Parathyroid adenoma (tissue), 2 donors: ENCODE measurements around the gene SMIM36.
"Not testable (repeated sequence)": the region's sequence is repeated elsewhere in the genome, so short reads cannot be mapped to it uniquely, and the experiment has no call there.

Experiments used
- H2AFZ ChIP-seq: fragments of 300-600 bp; sonication (generic); one replicate; pipeline ENCODE4 v1.7.0; 2017; ENCODE audit warnings: antibody characterized with exemption, mild to moderate bottlenecking
- H3K27ac ChIP-seq: fragments of 300-600 bp; sonication (generic); one replicate; pipeline ENCODE4 v1.7.0; 2017
- H3K27me3 ChIP-seq: fragments of 300-600 bp; sonication (generic); one replicate; pipeline ENCODE4 v1.7.0; 2017; ENCODE audit warnings: low read length; ENCODE audit not compliant: control insufficient read depth, insufficient read depth
- H3K36me3 ChIP-seq: fragments of 300-600 bp; sonication (generic); one replicate; pipeline ENCODE4 v1.7.0; 2017; ENCODE audit warnings: low read length; ENCODE audit not compliant: control insufficient read depth, insufficient read depth
- H3K4me1 ChIP-seq: fragments of 300-600 bp; sonication (generic); one replicate; pipeline ENCODE4 v1.7.0; 2017; ENCODE audit warnings: control low read depth
- H3K4me2 ChIP-seq: fragments of 300-600 bp; sonication (generic); one replicate; pipeline ENCODE4 v1.7.0; 2017; ENCODE audit warnings: low read length
- H3K4me3 ChIP-seq: fragments of 300-600 bp; sonication (generic); one replicate; pipeline ENCODE4 v1.7.0; 2017; ENCODE audit warnings: low read depth, low read length
- H3K79me2 ChIP-seq: fragments of 300-600 bp; sonication (generic); one replicate; pipeline ENCODE4 v1.7.0; 2017; ENCODE audit warnings: control low read depth
- H3K9ac ChIP-seq: fragments of 300-600 bp; sonication (generic); one replicate; pipeline ENCODE4 v1.7.0; 2017; ENCODE audit warnings: mild to moderate bottlenecking
- H3K9me3 ChIP-seq: fragments of 300-600 bp; sonication (generic); one replicate; pipeline ENCODE4 v1.7.0; 2017; ENCODE audit warnings: low read length; ENCODE audit not compliant: control insufficient read depth
- CTCF ChIP-seq: fragments of 300-600 bp; sonication (generic); IDR thresholded peaks from one replicate; pipeline ENCODE4 v1.7.0; 2017; ENCODE audit warnings: antibody characterized with exemption, mild to moderate bottlenecking
- donor health status: primary hyperparathyroidism.

Gene SMIM36

GRCh38 chr17:55433629-55434422 lies 77.4 kb downstream of the SMIM36 start:
- peaks cover 29% of the 10 kb centered on the region for H3K4me1 ChIP-seq
- H3K27ac ChIP-seq = peak overlapping the region; percentile 74

GRCh38 chr17:55433029-55433628 lies 78.1 kb downstream of the SMIM36 start:
- TF ChIP-seq CTCF = no peak
- no peaks in the 10 kb centered on the region for H3K9me3 ChIP-seq
- H3K4me2 ChIP-seq = peak overlapping the region; percentile 32
- H3K4me1 ChIP-seq = peaks cover 29% of the 10 kb centered on the region
- peak overlapping the region; percentile 6 for H2AFZ ChIP-seq
- H3K79me2 ChIP-seq = no peaks in the 10 kb centered on the region
- peak overlapping the region; percentile 25 for H3K4me3 ChIP-seq
- H3K27me3 ChIP-seq = no peaks in the 10 kb centered on the region
- H3K36me3 ChIP-seq = no peaks in the 10 kb centered on the region
- no peak overlapping the region for H3K9ac ChIP-seq
- peak overlapping the region; percentile 74 for H3K27ac ChIP-seq

More at GRCh38 chr17:55433629-55434422, 77.4 kb downstream of the SMIM36 start:
- Histone ChIP-seq H2AFZ (peak overlapping the region; percentile 6), H3K4me3 (peak overlapping the region; percentile 25), H3K4me2 (peak overlapping the region; percentile 32), H3K9ac (no peak overlapping the region), H3K27me3 (no peaks in the 10 kb centered on the region), H3K36me3 (no peaks in the 10 kb centered on the region), H3K9me3 (no peaks in the 10 kb centered on the region), H3K79me2 (no peaks in the 10 kb centered on the region)
- no peak for TF ChIP-seq CTCF

GRCh38 chr17:55432358-55433028 lies 78.8 kb downstream of the SMIM36 start:
- Histone ChIP-seq H3K27ac (peak overlapping the region; percentile 74), H3K4me3 (peak overlapping the region; percentile 25), H3K4me2 (peak overlapping the region; percentile 31), H2AFZ (no peak overlapping the region), H3K36me3 (no peaks in the 10 kb centered on the region), H3K4me1 (peaks cover 26% of the 10 kb centered on the region), H3K27me3 (no peaks in the 10 kb centered on the region), H3K9ac (no peak overlapping the region), H3K9me3 (no peaks in the 10 kb centered on the region), H3K79me2 (no peaks in the 10 kb centered on the region)
- TF ChIP-seq CTCF = no peak

GRCh38 chr17:55431914-55432313 lies 79.3 kb downstream of the SMIM36 start:
- H3K9ac ChIP-seq, H3K4me3 ChIP-seq, H3K27ac ChIP-seq, H3K36me3 ChIP-seq, H2AFZ ChIP-seq, H3K9me3 ChIP-seq, H3K4me2 ChIP-seq, H3K79me2 ChIP-seq, H3K27me3 ChIP-seq: not testable (repeated sequence)
- peaks cover 20% of the 10 kb centered on the region for H3K4me1 ChIP-seq

- H2AFZ ChIP-seq = peak overlapping the region; percentile 17
- no peaks in the 10 kb centered on the region for H3K36me3 ChIP-seq
- H3K4me1 ChIP-seq = peaks cover 17% of the 10 kb centered on the region
- TF ChIP-seq CTCF = no peak
- no peak overlapping the region for H3K9ac ChIP-seq
- H3K4me3 ChIP-seq = no peak overlapping the region
- no peaks in the 10 kb centered on the region for H3K27me3 ChIP-seq
- peak overlapping the region; percentile 62 for H3K27ac ChIP-seq
- no peaks in the 10 kb centered on the region for H3K9me3 ChIP-seq
- no peaks in the 10 kb centered on the region for H3K79me2 ChIP-seq
- no peak overlapping the region for H3K4me2 ChIP-seq
These were observed 80.5 kb downstream of the SMIM36 start for GRCh38 chr17:55430541-55431288.
